K562 (cell line): ENCODE results near the gene ZNF775. TPM values are rescaled to one million over a fixed set of nuclear protein-coding genes. Genes with fewer than 3 reads are reported as not detected.
A peak's percentile ranks its signal among the peaks of the same experiment; 100 is the strongest.

ENCODE experiments used
- ASH1L ChIP-seq: fragments of 450-650 bp; IDR thresholded peaks from 2 replicates; pipeline ENCODE4 v1.6.1; 2018; ENCODE audit warnings: borderline replicate concordance, mild to moderate bottlenecking, low read depth; ENCODE audit not compliant: partially characterized antibody
- DPF2 ChIP-seq: fragments of 450-650 bp; IDR thresholded peaks from 2 replicates; pipeline ENCODE4 v1.6.1; 2016
- GATAD2B ChIP-seq: fragments of 450-650 bp; IDR thresholded peaks from 2 replicates; pipeline ENCODE4 v1.6.1; 2017; ENCODE audit warnings: mild to moderate bottlenecking, borderline replicate concordance
- HDAC1 ChIP-seq, 2 experiments: fragments of 450-650 bp; IDR thresholded peaks; 2 replicates each; pipeline ENCODE4 v1.6.1; 2016 to 2017; ENCODE audit warnings: inconsistent platforms in 1 of 2, mild to moderate bottlenecking in 1 of 2, moderate library complexity in 1 of 2
- HMG20B ChIP-seq: fragments of 250-450 bp; sonication (Bioruptor Pico); IDR thresholded peaks from 2 replicates; pipeline ENCODE4 v1.5.0; 2021; ENCODE audit warnings: mild to moderate bottlenecking
- PML ChIP-seq: IDR thresholded peaks from 2 replicates; pipeline ENCODE4 v1.6.1; 2012; ENCODE audit warnings: low read length, inconsistent platforms
- RBM15 ChIP-seq: fragments of 200-400 bp; formaldehyde crosslinking; IDR thresholded peaks from 2 replicates; pipeline ENCODE4 v1.6.1; 2018; ENCODE audit warnings: mild to moderate bottlenecking, low read length, moderate library complexity; ENCODE audit not compliant: insufficient read depth
- SIX5 ChIP-seq, 2 experiments: IDR thresholded peaks; 2 replicates each; pipeline ENCODE4 v1.6.1; 2011; ENCODE audit warnings: low read length in 2 of 2, borderline replicate concordance in 1 of 2, low read depth in 1 of 2, mild to moderate bottlenecking in 1 of 2, moderate library complexity in 1 of 2; ENCODE audit not compliant: insufficient read depth in 1 of 2
- SRSF7 ChIP-seq: fragments of 200-400 bp; formaldehyde crosslinking; optimal IDR thresholded peaks from 2 replicates; pipeline ENCODE3; 2017; ENCODE audit warnings: mild to moderate bottlenecking, low read depth, low read length
- TCF7L2 ChIP-seq: fragments of 150-350 bp; IDR thresholded peaks from 2 replicates; pipeline ENCODE4 v1.6.1; 2016; ENCODE audit warnings: low read depth, mild to moderate bottlenecking, low read length, moderate library complexity
- TRIM28 ChIP-seq: fragments of 450-650 bp; IDR thresholded peaks from 2 replicates; pipeline ENCODE4 v1.6.1; 2017
- ZNF57 ChIP-seq: fragments of 450-650 bp; formaldehyde crosslinking; IDR thresholded peaks from 2 replicates; pipeline ENCODE4 v1.4.0; 2020; ENCODE audit warnings: mild to moderate bottlenecking, moderate library complexity
- ZNF707 ChIP-seq: fragments of 250-450 bp; sonication (Bioruptor Pico); conservative IDR thresholded peaks from 2 replicates; pipeline ENCODE4 v1.8.0; 2022; ENCODE audit warnings: inconsistent platforms, mild to moderate bottlenecking, moderate library complexity
- ZNF740 ChIP-seq, 3 experiments: fragments of 200-800 bp in 1 of 3; sonication (Bioruptor generic) in 1 of 3; sonication (generic) in 1 of 3; formaldehyde crosslinking in 1 of 3; IDR thresholded peaks; 2 replicates each; pipeline versions ENCODE4 v1.6.1 to v1.8.0; 2016 to 2022; ENCODE audit warnings: mild to moderate bottlenecking in 2 of 3, missing compliant biosample characterization in 2 of 3, missing genetic modification characterization in 2 of 3, missing genetic modification reagents in 1 of 3
- polyA plus RNA-seq, 8 experiments: library from polyadenylated mRNA; depleted of rRNA in 4 of 8; stranded (reverse) in 5 of 8; unstranded in 3 of 8; fragments of >200 nt; fragmentation: Nextera tagmentation in 2 of 8; fragmentation: Illumina TruSeq in 1 of 8; extraction: Ambion mirVana in 2 of 8; extraction: Trizol in 1 of 8; gene quantifications; 2 replicates each; pipeline versions ENCODE4 v1.2.1 to v1.2.3, GENCODE V29; 2011 to 2014; ENCODE audit warnings: inconsistent platforms in 1 of 8, missing spikeins in 1 of 8
- total RNA-seq, 7 experiments: library from RNA; depleted of rRNA in 6 of 7; stranded (reverse); fragments of >200 nt in 6 of 7; fragmentation: Illumina TruSeq in 2 of 7; extraction: Trizol in 2 of 7; gene quantifications; 2 replicates each; pipeline versions ENCODE4 v1.2.1 to v1.2.3, GENCODE V29; 2011 to 2021; ENCODE audit warnings: low replicate concordance in 1 of 7
- TF ChIP-seq, protein P1 (sequence below): sonication (generic); formaldehyde crosslinking; IDR thresholded peaks from 2 replicates; pipeline ENCODE4 v1.8.0; 2023; ENCODE audit warnings: mild to moderate bottlenecking, missing genetic modification reagents
- TF ChIP-seq, protein P2 (sequence below): fragments of 200-800 bp; sonication (Bioruptor generic); IDR thresholded peaks from 2 replicates; pipeline ENCODE4 v1.6.1; 2017; ENCODE audit warnings: missing genetic modification characterization, missing compliant biosample characterization
- TF ChIP-seq, protein P3 (sequence below): IDR thresholded peaks from 2 replicates; pipeline ENCODE4 v1.6.1; 2014; ENCODE audit warnings: antibody characterized with exemption
- TF ChIP-seq, protein P4 (sequence below): sonication (generic); formaldehyde crosslinking; IDR thresholded peaks from 2 replicates; pipeline ENCODE4 v1.8.1; 2022; ENCODE audit warnings: missing genetic modification reagents
- TF ChIP-seq, protein P5 (sequence below): fragments of 450-650 bp; formaldehyde crosslinking; IDR thresholded peaks from 2 replicates; pipeline ENCODE4 v1.4.0; 2020; ENCODE audit warnings: mild to moderate bottlenecking

ZNF775 gene
- total and polyA plus RNA-seq, 9 of the 15 experiments (the other 6 are each of a cell fraction or from before 2014, with no cell fraction given) = 0.04 to 18.7 (median 4.9) TPM

DNA sequence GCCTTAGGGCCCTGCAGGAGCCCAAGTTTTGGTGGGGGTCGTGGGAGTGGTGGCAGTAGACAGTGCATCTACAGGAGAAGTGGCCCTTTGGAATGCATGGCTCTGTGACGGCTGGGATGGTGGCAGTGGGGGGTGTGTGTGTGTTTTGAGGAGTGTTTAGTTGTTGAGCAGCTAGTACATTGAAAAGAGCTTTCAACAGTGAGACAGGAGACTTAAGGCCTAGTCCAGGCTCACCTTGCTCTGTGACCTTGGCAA is 27.1 kb downstream of the ZNF775 start (continued):
- TF ChIP-seq, protein P1, sequence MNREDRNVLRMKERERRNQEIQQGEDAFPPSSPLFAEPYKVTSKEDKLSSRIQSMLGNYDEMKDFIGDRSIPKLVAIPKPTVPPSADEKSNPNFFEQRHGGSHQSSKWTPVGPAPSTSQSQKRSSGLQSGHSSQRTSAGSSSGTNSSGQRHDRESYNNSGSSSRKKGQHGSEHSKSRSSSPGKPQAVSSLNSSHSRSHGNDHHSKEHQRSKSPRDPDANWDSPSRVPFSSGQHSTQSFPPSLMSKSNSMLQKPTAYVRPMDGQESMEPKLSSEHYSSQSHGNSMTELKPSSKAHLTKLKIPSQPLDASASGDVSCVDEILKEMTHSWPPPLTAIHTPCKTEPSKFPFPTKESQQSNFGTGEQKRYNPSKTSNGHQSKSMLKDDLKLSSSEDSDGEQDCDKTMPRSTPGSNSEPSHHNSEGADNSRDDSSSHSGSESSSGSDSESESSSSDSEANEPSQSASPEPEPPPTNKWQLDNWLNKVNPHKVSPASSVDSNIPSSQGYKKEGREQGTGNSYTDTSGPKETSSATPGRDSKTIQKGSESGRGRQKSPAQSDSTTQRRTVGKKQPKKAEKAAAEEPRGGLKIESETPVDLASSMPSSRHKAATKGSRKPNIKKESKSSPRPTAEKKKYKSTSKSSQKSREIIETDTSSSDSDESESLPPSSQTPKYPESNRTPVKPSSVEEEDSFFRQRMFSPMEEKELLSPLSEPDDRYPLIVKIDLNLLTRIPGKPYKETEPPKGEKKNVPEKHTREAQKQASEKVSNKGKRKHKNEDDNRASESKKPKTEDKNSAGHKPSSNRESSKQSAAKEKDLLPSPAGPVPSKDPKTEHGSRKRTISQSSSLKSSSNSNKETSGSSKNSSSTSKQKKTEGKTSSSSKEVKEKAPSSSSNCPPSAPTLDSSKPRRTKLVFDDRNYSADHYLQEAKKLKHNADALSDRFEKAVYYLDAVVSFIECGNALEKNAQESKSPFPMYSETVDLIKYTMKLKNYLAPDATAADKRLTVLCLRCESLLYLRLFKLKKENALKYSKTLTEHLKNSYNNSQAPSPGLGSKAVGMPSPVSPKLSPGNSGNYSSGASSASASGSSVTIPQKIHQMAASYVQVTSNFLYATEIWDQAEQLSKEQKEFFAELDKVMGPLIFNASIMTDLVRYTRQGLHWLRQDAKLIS = no peak
- TF ChIP-seq ZNF740 (CRISPR knock-in tag; IDR thresholded peaks at IDR 0.05) (0 out of 2 replicates have a peak, but pooled peaks have one; percentile 77), ZNF740 (tag; IDR thresholded peaks at IDR 0.05) (0 out of 4 replicates have a peak, but pooled peaks of 1 of the 2 experiments have one; percentile 25), SRSF7 (no peak), ASH1L (no peak), TRIM28 (peak; percentile 40; the same call in 1 of the 2 replicates), ZNF707 (CRISPR knock-in tag) (no peak), GATAD2B (no peak), HDAC1 (IDR thresholded peaks at IDR 0.05) (no peak; a peak in 1 of 4 replicates), HMG20B (CRISPR knock-in tag) (no peak), RBM15 (no peak), PML (no peak), ZNF57 (CRISPR knock-in tag) (no peak), TCF7L2 (no peak), SIX5 (IDR thresholded peaks at IDR 0.05; ENCODE audit: borderline replicate concordance in 1 of 2, insufficient read depth in 1 of 2, low read depth in 1 of 2, low read length in 2 of 2) (no peak), DPF2 (no peak)
- TF ChIP-seq, protein P2, sequence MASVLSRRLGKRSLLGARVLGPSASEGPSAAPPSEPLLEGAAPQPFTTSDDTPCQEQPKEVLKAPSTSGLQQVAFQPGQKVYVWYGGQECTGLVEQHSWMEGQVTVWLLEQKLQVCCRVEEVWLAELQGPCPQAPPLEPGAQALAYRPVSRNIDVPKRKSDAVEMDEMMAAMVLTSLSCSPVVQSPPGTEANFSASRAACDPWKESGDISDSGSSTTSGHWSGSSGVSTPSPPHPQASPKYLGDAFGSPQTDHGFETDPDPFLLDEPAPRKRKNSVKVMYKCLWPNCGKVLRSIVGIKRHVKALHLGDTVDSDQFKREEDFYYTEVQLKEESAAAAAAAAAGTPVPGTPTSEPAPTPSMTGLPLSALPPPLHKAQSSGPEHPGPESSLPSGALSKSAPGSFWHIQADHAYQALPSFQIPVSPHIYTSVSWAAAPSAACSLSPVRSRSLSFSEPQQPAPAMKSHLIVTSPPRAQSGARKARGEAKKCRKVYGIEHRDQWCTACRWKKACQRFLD (CRISPR knock-in tag) = no peak
- TF ChIP-seq, protein P3, sequence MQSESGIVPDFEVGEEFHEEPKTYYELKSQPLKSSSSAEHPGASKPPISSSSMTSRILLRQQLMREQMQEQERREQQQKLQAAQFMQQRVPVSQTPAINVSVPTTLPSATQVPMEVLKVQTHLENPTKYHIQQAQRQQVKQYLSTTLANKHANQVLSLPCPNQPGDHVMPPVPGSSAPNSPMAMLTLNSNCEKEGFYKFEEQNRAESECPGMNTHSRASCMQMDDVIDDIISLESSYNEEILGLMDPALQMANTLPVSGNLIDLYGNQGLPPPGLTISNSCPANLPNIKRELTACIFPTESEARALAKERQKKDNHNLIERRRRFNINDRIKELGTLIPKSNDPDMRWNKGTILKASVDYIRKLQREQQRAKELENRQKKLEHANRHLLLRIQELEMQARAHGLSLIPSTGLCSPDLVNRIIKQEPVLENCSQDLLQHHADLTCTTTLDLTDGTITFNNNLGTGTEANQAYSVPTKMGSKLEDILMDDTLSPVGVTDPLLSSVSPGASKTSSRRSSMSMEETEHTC = no peak
- TF ChIP-seq, protein P4, sequence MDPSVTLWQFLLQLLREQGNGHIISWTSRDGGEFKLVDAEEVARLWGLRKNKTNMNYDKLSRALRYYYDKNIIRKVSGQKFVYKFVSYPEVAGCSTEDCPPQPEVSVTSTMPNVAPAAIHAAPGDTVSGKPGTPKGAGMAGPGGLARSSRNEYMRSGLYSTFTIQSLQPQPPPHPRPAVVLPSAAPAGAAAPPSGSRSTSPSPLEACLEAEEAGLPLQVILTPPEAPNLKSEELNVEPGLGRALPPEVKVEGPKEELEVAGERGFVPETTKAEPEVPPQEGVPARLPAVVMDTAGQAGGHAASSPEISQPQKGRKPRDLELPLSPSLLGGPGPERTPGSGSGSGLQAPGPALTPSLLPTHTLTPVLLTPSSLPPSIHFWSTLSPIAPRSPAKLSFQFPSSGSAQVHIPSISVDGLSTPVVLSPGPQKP (CRISPR knock-in tag) = no peak
- TF ChIP-seq, protein P5, sequence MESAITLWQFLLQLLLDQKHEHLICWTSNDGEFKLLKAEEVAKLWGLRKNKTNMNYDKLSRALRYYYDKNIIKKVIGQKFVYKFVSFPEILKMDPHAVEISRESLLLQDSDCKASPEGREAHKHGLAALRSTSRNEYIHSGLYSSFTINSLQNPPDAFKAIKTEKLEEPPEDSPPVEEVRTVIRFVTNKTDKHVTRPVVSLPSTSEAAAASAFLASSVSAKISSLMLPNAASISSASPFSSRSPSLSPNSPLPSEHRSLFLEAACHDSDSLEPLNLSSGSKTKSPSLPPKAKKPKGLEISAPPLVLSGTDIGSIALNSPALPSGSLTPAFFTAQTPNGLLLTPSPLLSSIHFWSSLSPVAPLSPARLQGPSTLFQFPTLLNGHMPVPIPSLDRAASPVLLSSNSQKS (CRISPR knock-in tag) = no peak
